Astrocyte (in vitro differentiated cells and primary cell): Measurements from ENCODE around the gene CFAP161. TPM values are rescaled to one million over a fixed set of nuclear protein-coding genes. Genes with fewer than 3 reads are reported as not detected.

ENCODE experiments used
- DNase-seq: peaks from one replicate; pipeline ENCODE4 v3.0.0-alpha.2; 2010; ENCODE audit warnings: low read depth
- FAIRE-seq: peaks from 2 replicates; lab custom pipeline; 2011; peaks lifted over from hg19 to GRCh38; lab: Jason Lieb, UNC
- H2AFZ ChIP-seq: 2 replicates; pipeline ENCODE4 v1.6.0; 2012; ENCODE audit warnings: low read depth, low read length, inconsistent platforms
- H3K27ac ChIP-seq: 2 replicates; pipeline ENCODE4 v1.5.1; 2011; ENCODE audit warnings: low read depth, low read length, inconsistent platforms
- H3K27me3 ChIP-seq: 2 replicates; pipeline ENCODE4 v1.6.0; 2011; ENCODE audit warnings: low read length, inconsistent platforms; ENCODE audit not compliant: insufficient read depth
- H3K36me3 ChIP-seq: 2 replicates; pipeline ENCODE4 v1.5.1; 2011; ENCODE audit warnings: low read length, inconsistent platforms; ENCODE audit not compliant: insufficient read depth
- H3K4me1 ChIP-seq: 2 replicates; pipeline ENCODE4 v1.5.1; 2011; ENCODE audit warnings: low read length, inconsistent platforms; ENCODE audit not compliant: insufficient read depth
- H3K4me2 ChIP-seq: 2 replicates; pipeline ENCODE4 v1.6.0; 2012; ENCODE audit warnings: low read length, inconsistent platforms
- H3K4me3 ChIP-seq: 2 replicates; pipeline ENCODE4 v1.5.1; 2011; ENCODE audit warnings: low read depth, mild to moderate bottlenecking, low read length, inconsistent platforms; ENCODE audit not compliant: insufficient read depth
- H3K79me2 ChIP-seq: 2 replicates; pipeline ENCODE4 v1.6.0; 2012; ENCODE audit warnings: mild to moderate bottlenecking, low read length, inconsistent platforms; ENCODE audit not compliant: insufficient read depth
- H3K9ac ChIP-seq: 2 replicates; pipeline ENCODE4 v1.6.0; 2012; ENCODE audit warnings: mild to moderate bottlenecking, low read length, inconsistent platforms
- H3K9me3 ChIP-seq: 2 replicates; pipeline ENCODE4 v1.5.1; 2012; ENCODE audit warnings: low read depth, mild to moderate bottlenecking, low read length, inconsistent platforms; ENCODE audit not compliant: insufficient read depth
- H4K20me1 ChIP-seq: 2 replicates; pipeline ENCODE4 v1.6.0; 2012; ENCODE audit warnings: low read length, inconsistent platforms; ENCODE audit not compliant: insufficient read depth
- H3K27ac Mint-ChIP-seq: one replicate; pipeline ENCODE4 v1.8.0; 2021; ENCODE audit warnings: mild to moderate bottlenecking, mixed read lengths; ENCODE audit not compliant: unreplicated experiment
- H3K27me3 Mint-ChIP-seq: one replicate; pipeline ENCODE4 v1.8.0; 2021; ENCODE audit warnings: low read depth, mixed read lengths; ENCODE audit not compliant: unreplicated experiment
- H3K36me3 Mint-ChIP-seq: one replicate; pipeline ENCODE4 v1.8.0; 2021; ENCODE audit warnings: low read depth, mixed read lengths; ENCODE audit not compliant: unreplicated experiment
- H3K4me1 Mint-ChIP-seq: one replicate; pipeline ENCODE4 v1.8.0; 2021; ENCODE audit warnings: low read depth, mixed read lengths; ENCODE audit not compliant: unreplicated experiment
- H3K4me3 Mint-ChIP-seq: one replicate; pipeline ENCODE4 v1.8.0; 2021; ENCODE audit warnings: mild to moderate bottlenecking, moderate library complexity, mixed read lengths; ENCODE audit not compliant: unreplicated experiment
- H3K9me3 Mint-ChIP-seq: one replicate; pipeline ENCODE4 v1.8.0; 2021; ENCODE audit warnings: mild to moderate bottlenecking, mixed read lengths; ENCODE audit not compliant: unreplicated experiment
- CTCF ChIP-seq: IDR thresholded peaks from 2 replicates; pipeline ENCODE4 v1.5.1; 2011; ENCODE audit warnings: low read depth, mild to moderate bottlenecking, inconsistent platforms, low read length, moderate library complexity; ENCODE audit not compliant: insufficient read depth
- EZH2 ChIP-seq: IDR thresholded peaks from 2 replicates; pipeline ENCODE4 v1.6.1; 2012; ENCODE audit warnings: mild to moderate bottlenecking, low read length, inconsistent platforms; ENCODE audit not compliant: insufficient read depth
- total RNA-seq: library from RNA; stranded (reverse); gene quantifications from 2 replicates; pipeline ENCODE4 v1.2.1, GENCODE V29; 2021

CFAP161 gene
- total RNA-seq, 1 donor from 2014 or later = 0.27 TPM

- no peak overlapping the region for H3K4me3 Mint-ChIP-seq
- no peak for FAIRE-seq
- TF ChIP-seq EZH2 (no peak), CTCF (no peak)
Observed at GRCh38 chr15:81146466-81146865, 12.4 kb downstream of the CFAP161 start.

GRCh38 chr15:81151389-81151788 is 17.3 kb downstream of the CFAP161 start:
- no peaks in the 10 kb centered on the region for H3K36me3 Mint-ChIP-seq
- peaks cover 2% of the 10 kb centered on the region for H3K27me3 Mint-ChIP-seq
- TF ChIP-seq EZH2 = no peak
- no peak for TF ChIP-seq CTCF
- Histone ChIP-seq H3K9me3 (no peaks in the 10 kb centered on the region), H3K27me3 (peaks cover 5% of the 10 kb centered on the region), H4K20me1 (no peaks in the 10 kb centered on the region), H3K36me3 (no peaks in the 10 kb centered on the region), H2AFZ (no peak overlapping the region), H3K4me2 (no peak overlapping the region), H3K79me2 (no peaks in the 10 kb centered on the region), H3K27ac (no peak overlapping the region), H3K4me3 (no peak overlapping the region), H3K9ac (no peak overlapping the region), H3K4me1 (no peaks in the 10 kb centered on the region)
- no peaks in the 10 kb centered on the region for H3K9me3 Mint-ChIP-seq
- FAIRE-seq = no peak
- H3K27ac Mint-ChIP-seq = no peak overlapping the region
- H3K4me3 Mint-ChIP-seq = no peak overlapping the region
- no peak for DNase-seq
- H3K4me1 Mint-ChIP-seq = no peaks in the 10 kb centered on the region

More at GRCh38 chr15:81146466-81146865, 12.4 kb downstream of the CFAP161 start:
- Histone ChIP-seq H3K27ac (no peak overlapping the region), H3K4me2 (no peak overlapping the region), H2AFZ (no peak overlapping the region), H3K27me3 (peaks cover 11% of the 10 kb centered on the region), H3K4me1 (no peaks in the 10 kb centered on the region), H3K9ac (no peak overlapping the region), H3K36me3 (no peaks in the 10 kb centered on the region), H3K79me2 (no peaks in the 10 kb centered on the region), H4K20me1 (no peaks in the 10 kb centered on the region), H3K9me3 (no peaks in the 10 kb centered on the region), H3K4me3 (no peak overlapping the region)
- DNase-seq = no peak
- H3K4me1 Mint-ChIP-seq = no peaks in the 10 kb centered on the region
- H3K27ac Mint-ChIP-seq = no peak overlapping the region
- no peaks in the 10 kb centered on the region for H3K9me3 Mint-ChIP-seq
- no peaks in the 10 kb centered on the region for H3K36me3 Mint-ChIP-seq
- peaks cover 8% of the 10 kb centered on the region for H3K27me3 Mint-ChIP-seq

- no peaks in the 10 kb centered on the region for H3K79me2 ChIP-seq
Observed at GRCh38 chr15:81152339-81152738, 18.3 kb downstream of the CFAP161 start.

More at GRCh38 chr15:81152339-81152738, 18.3 kb downstream of the CFAP161 start:
- H3K27ac Mint-ChIP-seq = no peak overlapping the region
- Histone ChIP-seq H3K27me3 (peaks cover 10% of the 10 kb centered on the region), H3K36me3 (no peaks in the 10 kb centered on the region), H2AFZ (no peak overlapping the region), H3K4me1 (no peaks in the 10 kb centered on the region), H3K4me2 (no peak overlapping the region), H4K20me1 (no peaks in the 10 kb centered on the region), H3K27ac (no peak overlapping the region), H3K4me3 (no peak overlapping the region), H3K9ac (no peak overlapping the region), H3K9me3 (no peaks in the 10 kb centered on the region)
- peaks cover 2% of the 10 kb centered on the region for H3K27me3 Mint-ChIP-seq
- H3K9me3 Mint-ChIP-seq = no peaks in the 10 kb centered on the region
- TF ChIP-seq CTCF (no peak), EZH2 (no peak)
- DNase-seq = no peak
- no peak overlapping the region for H3K4me3 Mint-ChIP-seq
- FAIRE-seq = no peak
- no peaks in the 10 kb centered on the region for H3K4me1 Mint-ChIP-seq
- no peaks in the 10 kb centered on the region for H3K36me3 Mint-ChIP-seq
